Trophoblast cell (in vitro differentiated cells and primary cell): Measurements from ENCODE around the gene UBXN6.
A peak's percentile ranks its signal among the peaks of the same experiment; 100 is the strongest.

Experiments used
- DNase-seq, 2 donors: peaks; one replicate each; pipeline ENCODE4 v3.0.0-alpha.2; 2016
- H2AFZ ChIP-seq: 2 replicates; pipeline ENCODE4 v1.6.1; 2013; ENCODE audit warnings: low read length, moderate library complexity, mild to moderate bottlenecking; ENCODE audit not compliant: insufficient read depth, poor library complexity
- H2AK5ac ChIP-seq: 2 replicates; pipeline ENCODE4 v1.6.1; 2013; ENCODE audit warnings: mild to moderate bottlenecking, low read length
- H2BK120ac ChIP-seq: 2 replicates; pipeline ENCODE4 v1.6.1; 2013; ENCODE audit warnings: low read length, mild to moderate bottlenecking, moderate library complexity; ENCODE audit not compliant: insufficient read depth, poor library complexity
- H2BK12ac ChIP-seq: 2 replicates; pipeline ENCODE4 v1.6.1; 2013; ENCODE audit warnings: mild to moderate bottlenecking, low read length, moderate library complexity
- H2BK5ac ChIP-seq: 2 replicates; pipeline ENCODE4 v1.6.1; 2013; ENCODE audit warnings: low read length, low read depth, moderate library complexity, mild to moderate bottlenecking; ENCODE audit not compliant: poor library complexity
- H3K14ac ChIP-seq: 2 replicates; pipeline ENCODE4 v1.6.1; 2013; ENCODE audit warnings: mild to moderate bottlenecking, low read length
- H3K18ac ChIP-seq: 2 replicates; pipeline ENCODE4 v1.6.1; 2013; ENCODE audit warnings: mild to moderate bottlenecking, low read length
- H3K23ac ChIP-seq: 2 replicates; pipeline ENCODE4 v1.6.1; 2013; ENCODE audit warnings: low read length
- H3K27ac ChIP-seq: 2 replicates; pipeline ENCODE4 v1.5.1; 2013; ENCODE audit warnings: low read depth, mild to moderate bottlenecking, inconsistent platforms, low read length, moderate library complexity
- H3K27me3 ChIP-seq: 2 replicates; pipeline ENCODE4 v1.6.1; 2013; ENCODE audit warnings: inconsistent platforms, mild to moderate bottlenecking, low read length, moderate library complexity; ENCODE audit not compliant: insufficient read depth
- H3K36me3 ChIP-seq, 2 experiments: 1 replicate in 1 of 2; 2 replicates in 1 of 2; pipeline ENCODE4 v1.6.1; 2013; ENCODE audit warnings: low read length in 2 of 2, mild to moderate bottlenecking in 2 of 2, moderate library complexity in 1 of 2; ENCODE audit not compliant: insufficient read depth in 2 of 2, control insufficient read depth in 1 of 2
- H3K4ac ChIP-seq: 2 replicates; pipeline ENCODE4 v1.6.1; 2013; ENCODE audit warnings: low read depth, mild to moderate bottlenecking, low read length, moderate library complexity
- H3K4me1 ChIP-seq, 2 experiments: 1 replicate in 1 of 2; 2 replicates in 1 of 2; pipeline ENCODE4 v1.6.1; 2013; ENCODE audit warnings: low read length in 2 of 2, mild to moderate bottlenecking in 2 of 2, moderate library complexity in 1 of 2; ENCODE audit not compliant: insufficient read depth in 2 of 2, control insufficient read depth in 1 of 2
- H3K4me2 ChIP-seq: 2 replicates; pipeline ENCODE4 v1.6.1; 2013; ENCODE audit warnings: inconsistent platforms, mild to moderate bottlenecking, low read length, moderate library complexity
- H3K4me3 ChIP-seq: 2 replicates; pipeline ENCODE4 v1.5.1; 2013; ENCODE audit warnings: mild to moderate bottlenecking, low read depth, low read length, inconsistent platforms
- H3K79me1 ChIP-seq: one replicate; pipeline ENCODE4 v1.6.1; 2013; ENCODE audit warnings: low read length
- H3K79me2 ChIP-seq: 2 replicates; pipeline ENCODE4 v1.6.1; 2013; ENCODE audit warnings: low read length, mild to moderate bottlenecking; ENCODE audit not compliant: control insufficient read depth, insufficient read depth, poor library complexity
- H3K9ac ChIP-seq: 2 replicates; pipeline ENCODE4 v1.6.1; 2013; ENCODE audit warnings: mild to moderate bottlenecking, low read length
- H3K9me3 ChIP-seq: 2 replicates; pipeline ENCODE4 v1.6.1; 2013; ENCODE audit warnings: low read depth, mild to moderate bottlenecking, control low read depth, inconsistent platforms, low read length; ENCODE audit not compliant: insufficient read depth
- H4K12ac ChIP-seq: 2 replicates; pipeline ENCODE4 v1.6.1; 2013; ENCODE audit warnings: low read depth, mild to moderate bottlenecking, low read length, moderate library complexity
- H4K8ac ChIP-seq: 2 replicates; pipeline ENCODE4 v1.6.1; 2013; ENCODE audit warnings: low read depth, mild to moderate bottlenecking, low read length, moderate library complexity
- H4K91ac ChIP-seq: one replicate; pipeline ENCODE4 v1.6.1; 2013; ENCODE audit warnings: low read depth, mild to moderate bottlenecking, low read length, moderate library complexity
- WGBS: extraction: QIAGEN DNeasy Blood & Tissue Kit; methylation state at CpG from one replicate; pipeline ENCODE4 v1.1.7; 2013; ENCODE audit warnings: missing lambda C conversion rate; ENCODE audit not compliant: insufficient read length, insufficient coverage; ENCODE audit errors: extremely low coverage; 5-methylcytosine and 5-hydroxymethylcytosine counted together

Gene UBXN6

GRCh38 chr19:4474514-4475022 lies 17.0 kb upstream of the UBXN6 start:
- peak overlapping the region; percentile 44 for H2AFZ ChIP-seq
- H3K27me3 ChIP-seq: no peaks in the 10 kb centered on the region
- no peak overlapping the region for H3K14ac ChIP-seq
- H3K9me3 ChIP-seq: peaks cover 2% of the 10 kb centered on the region
- no peak overlapping the region for H2BK5ac ChIP-seq
- no peak overlapping the region for H2BK120ac ChIP-seq
- H4K91ac ChIP-seq: no peak overlapping the region
- H3K23ac ChIP-seq: no peak overlapping the region
- H2BK12ac ChIP-seq: no peak overlapping the region
- H4K8ac ChIP-seq: peak overlapping the region; percentile 56
- H3K27ac ChIP-seq: no peak overlapping the region
- H3K18ac ChIP-seq: no peak overlapping the region
- no CpG with 5 or more reads among the region's 13 CpGs for WGBS
- peak overlapping the region; percentile 80 for H3K4me2 ChIP-seq
- peaks cover 7% of the 10 kb centered on the region for H3K79me1 ChIP-seq
- peak overlapping the region; percentile 49 for H3K4me3 ChIP-seq
- DNase-seq: peak in 1 of 2 donors; percentile 5
- H3K4ac ChIP-seq: no peak overlapping the region
- H3K36me3 ChIP-seq: peaks cover 25 to 31% of the 10 kb centered on the region in 2 experiments
- H4K12ac ChIP-seq: peak overlapping the region; percentile 22
- H3K79me2 ChIP-seq: peaks cover 19% of the 10 kb centered on the region
- no peak overlapping the region for H2AK5ac ChIP-seq
- peaks cover 13 to 20% of the 10 kb centered on the region in 2 experiments for H3K4me1 ChIP-seq
- no peak overlapping the region for H3K9ac ChIP-seq

- peaks cover 21 to 30% of the 10 kb centered on the region in 2 experiments for H3K36me3 ChIP-seq
These were observed 16.3 kb upstream of the UBXN6 start for GRCh38 chr19:4473763-4474513.

GRCh38 chr19:4473011-4473762 lies 15.6 kb upstream of the UBXN6 start:
- Histone ChIP-seq H3K4me2 (peak overlapping the region; percentile 91), H4K12ac (peak overlapping the region; percentile 93), H3K27ac (no peak overlapping the region), H2AK5ac (peak overlapping the region; percentile 44), H3K18ac (peak overlapping the region; percentile 1), H2BK120ac (no peak overlapping the region), H4K91ac (peak overlapping the region; percentile 63), H3K36me3 (peaks cover 16 to 25% of the 10 kb centered on the region in 2 experiments), H3K23ac (no peak overlapping the region), H3K9me3 (no peaks in the 10 kb centered on the region), H3K14ac (peak overlapping the region; percentile 76), H3K27me3 (no peaks in the 10 kb centered on the region), H3K79me2 (peaks cover 19% of the 10 kb centered on the region), H4K8ac (peak overlapping the region; percentile 51), H2BK12ac (peak overlapping the region; percentile 52), H3K9ac (peak overlapping the region; percentile 94), H3K4me3 (peak overlapping the region; percentile 96), H2AFZ (no peak overlapping the region), H2BK5ac (no peak overlapping the region), H3K79me1 (peaks cover 7% of the 10 kb centered on the region), H3K4ac (peak overlapping the region; percentile 99), H3K4me1 (peaks cover 13 to 20% of the 10 kb centered on the region in 2 experiments)
- WGBS: no CpG with 5 or more reads among the region's 25 CpGs
- DNase-seq: no peak

More at GRCh38 chr19:4473763-4474513, 16.3 kb upstream of the UBXN6 start:
- H3K4me3 ChIP-seq: peak overlapping the region; percentile 49
- H3K18ac ChIP-seq: no peak overlapping the region
- H2BK5ac ChIP-seq: no peak overlapping the region
- H3K27ac ChIP-seq: no peak overlapping the region
- no peak overlapping the region for H3K9ac ChIP-seq
- peak overlapping the region; percentile 56 for H4K8ac ChIP-seq
- no peak overlapping the region for H2BK120ac ChIP-seq
- H4K12ac ChIP-seq: peak overlapping the region; percentile 22
- H2BK12ac ChIP-seq: no peak overlapping the region
- no peak overlapping the region for H3K14ac ChIP-seq
- no peak overlapping the region for H3K23ac ChIP-seq
- H2AK5ac ChIP-seq: no peak overlapping the region
- H3K79me1 ChIP-seq: peaks cover 7% of the 10 kb centered on the region
- peak overlapping the region; percentile 44 for H2AFZ ChIP-seq
- peak overlapping the region; percentile 88 for H3K4ac ChIP-seq
- peaks cover 19% of the 10 kb centered on the region for H3K79me2 ChIP-seq
- H3K9me3 ChIP-seq: peaks cover 2% of the 10 kb centered on the region
- peaks cover 13 to 20% of the 10 kb centered on the region in 2 experiments for H3K4me1 ChIP-seq
- WGBS: no CpG with 5 or more reads among the region's 23 CpGs
- H4K91ac ChIP-seq: peak overlapping the region; percentile 15
- no peak for DNase-seq
- no peaks in the 10 kb centered on the region for H3K27me3 ChIP-seq
- H3K4me2 ChIP-seq: peak overlapping the region; percentile 80

- H3K9ac ChIP-seq: peak within 1 kb of the TSS; percentile 94
- peak within 1 kb of the TSS; percentile 81 for H4K91ac ChIP-seq
- peak within 1 kb of the TSS; percentile 96 for H3K4me3 ChIP-seq
- H2BK12ac ChIP-seq: peak within 1 kb of the TSS; percentile 52
- peak within 1 kb of the TSS; percentile 45 for H3K27ac ChIP-seq
- no peak for DNase-seq
- peak within 1 kb of the TSS; percentile 49 for H3K18ac ChIP-seq
- no peaks in the 10 kb centered on the region for H3K27me3 ChIP-seq
- H3K4ac ChIP-seq: peak within 1 kb of the TSS; percentile 99
- H3K79me2 ChIP-seq: peaks cover 19% of the 10 kb centered on the region
- no CpG with 5 or more reads among the region's 71 CpGs for WGBS
- peak within 1 kb of the TSS; percentile 59 for H2BK120ac ChIP-seq
- peak within 1 kb of the TSS; percentile 56 for H2BK5ac ChIP-seq
- H2AFZ ChIP-seq: peak within 1 kb of the TSS; percentile 92
- peaks cover 13 to 22% of the 10 kb centered on the region in 2 experiments for H3K36me3 ChIP-seq
- peak within 1 kb of the TSS; percentile 86 for H4K8ac ChIP-seq
- no peak within 1 kb of the TSS for H3K23ac ChIP-seq
- peak within 1 kb of the TSS; percentile 75 for H2AK5ac ChIP-seq
- H3K79me1 ChIP-seq: peaks cover 7% of the 10 kb centered on the region
- peaks cover 13 to 20% of the 10 kb centered on the region in 2 experiments for H3K4me1 ChIP-seq
- H3K4me2 ChIP-seq: peak within 1 kb of the TSS; percentile 91
- H4K12ac ChIP-seq: peak within 1 kb of the TSS; percentile 93
- peak within 1 kb of the TSS; percentile 85 for H3K14ac ChIP-seq
- H3K9me3 ChIP-seq: no peaks in the 10 kb centered on the region
These were observed 14.8 kb upstream of the UBXN6 start, which contains the start of gene HDGFL2 for GRCh38 chr19:4472174-4472974. Gene HDGFL2 (plus strand): TSS chr19:4472297. CDS start chr19:4472351, 54 bp downstream.
